Activated CD4-positive, alpha-beta T cell treated with anti-CD3 and anti-CD28 coated beads for 24 hours (primary cell): ENCODE data around the gene FAF1.
"Not testable (repeated sequence)": the region's sequence is repeated elsewhere in the genome, so short reads cannot be mapped to it uniquely, and the experiment has no call there.

Experiments used
- DNase-seq, 2 donors: peaks; one replicate each; pipeline ENCODE4 v3.0.0-alpha.2; 2020; ENCODE audit warnings: low read depth in 2 of 2

Gene FAF1

DNA sequence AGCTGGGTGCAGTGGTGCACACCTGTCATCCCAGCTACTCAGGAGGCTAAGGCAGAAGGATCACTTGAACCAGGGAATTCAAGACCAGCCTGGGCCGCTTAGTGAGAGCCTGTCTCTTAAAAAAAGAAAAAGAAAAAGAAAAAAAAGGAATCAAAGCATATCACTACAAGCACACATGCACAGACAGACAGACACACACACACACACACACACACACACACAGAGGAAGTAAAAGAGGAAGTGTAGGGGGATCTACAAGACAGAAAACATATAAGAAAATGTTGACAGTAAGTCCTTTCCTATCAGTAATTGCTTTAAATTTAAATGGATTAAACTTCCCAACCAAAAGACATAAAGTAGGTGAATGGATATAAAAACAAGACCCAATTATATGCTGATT lies 180.3 kb downstream of the FAF1 start:
- no peak for DNase-seq

DNA sequence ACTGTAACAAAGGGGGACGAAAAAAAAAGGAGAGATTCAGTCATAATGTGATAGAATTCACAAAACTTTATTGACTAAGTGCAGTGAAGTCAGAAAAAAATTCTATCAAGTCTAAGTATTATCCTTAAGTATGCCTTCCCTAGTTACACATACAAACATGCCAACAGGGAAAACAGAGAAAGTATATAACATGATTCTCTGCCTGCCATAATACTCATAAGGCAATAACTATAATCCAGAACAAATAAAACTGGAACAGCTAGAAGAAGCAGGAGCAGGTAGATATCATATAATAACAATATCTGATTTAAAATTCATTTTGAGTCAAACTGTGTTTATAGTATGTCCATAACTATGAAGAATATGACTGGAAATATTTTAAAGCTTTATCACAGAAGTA lies 184.3 kb downstream of the FAF1 start:
- no peak for DNase-seq

DNA sequence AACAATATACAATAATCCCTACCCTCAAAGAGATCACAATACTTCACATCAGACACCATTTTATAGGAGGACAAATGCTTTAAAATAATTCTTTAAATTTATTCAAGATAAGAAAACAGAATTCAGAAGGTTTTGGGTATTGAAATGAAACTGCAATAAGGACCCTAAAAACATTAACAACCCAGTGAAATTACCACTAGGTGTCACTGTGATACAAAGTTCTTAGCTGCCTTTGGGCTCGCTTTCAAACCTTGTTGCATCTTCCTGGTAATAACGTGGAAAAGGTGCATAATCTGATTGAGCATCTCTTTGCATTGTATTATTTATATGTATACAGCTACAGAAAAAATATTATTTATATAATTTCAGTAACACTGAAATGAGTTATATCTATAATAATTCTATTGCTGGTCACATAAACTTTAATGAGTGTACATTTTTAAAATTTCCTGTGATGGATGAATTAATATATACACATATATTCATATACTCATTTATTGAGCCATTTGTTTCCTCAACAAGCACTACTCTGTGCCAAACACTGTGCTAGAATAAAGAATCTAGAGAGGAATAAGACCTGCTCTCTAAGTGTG lies 185.2 kb downstream of the FAF1 start:
- no peak for DNase-seq

DNA sequence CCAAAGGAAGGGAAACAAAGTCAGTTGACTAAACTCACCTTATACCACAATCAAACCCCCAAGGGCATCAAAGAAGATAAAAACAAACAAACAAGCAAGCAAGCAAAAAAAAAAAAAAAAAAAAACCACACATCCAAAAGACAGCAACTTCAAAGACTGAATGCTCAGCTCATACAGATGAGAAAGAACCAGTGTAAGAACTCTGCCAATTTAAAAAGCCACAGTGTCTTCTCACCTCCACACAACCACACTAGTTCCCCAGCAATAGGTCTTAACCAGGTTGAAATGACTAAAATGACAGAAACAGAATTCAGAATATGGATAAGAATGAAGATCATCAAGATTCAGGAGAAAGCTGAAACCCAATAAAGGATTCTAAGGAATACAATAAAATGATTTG lies 193.4 kb downstream of the FAF1 start:
- no peak for DNase-seq

DNA sequence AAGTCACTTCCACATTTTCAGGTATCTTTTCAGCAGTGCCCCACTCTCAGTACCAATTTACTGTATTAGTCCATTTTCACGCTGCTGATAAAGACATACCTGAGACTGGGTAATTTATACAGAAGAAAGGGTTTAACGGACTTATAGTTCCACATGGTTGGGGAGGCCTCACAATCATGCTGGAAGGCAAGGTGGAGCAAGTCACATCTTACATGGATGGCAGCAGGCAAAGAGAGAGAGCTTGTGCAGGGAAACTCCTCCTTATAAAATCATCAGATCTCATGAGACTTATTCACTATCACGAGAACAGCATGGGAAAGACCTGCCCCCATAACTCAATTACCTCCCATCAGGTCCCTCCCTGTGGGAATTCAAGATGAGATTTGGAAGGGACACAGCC lies 203.5 kb downstream of the FAF1 start:
- not testable (repeated sequence) for DNase-seq

DNA sequence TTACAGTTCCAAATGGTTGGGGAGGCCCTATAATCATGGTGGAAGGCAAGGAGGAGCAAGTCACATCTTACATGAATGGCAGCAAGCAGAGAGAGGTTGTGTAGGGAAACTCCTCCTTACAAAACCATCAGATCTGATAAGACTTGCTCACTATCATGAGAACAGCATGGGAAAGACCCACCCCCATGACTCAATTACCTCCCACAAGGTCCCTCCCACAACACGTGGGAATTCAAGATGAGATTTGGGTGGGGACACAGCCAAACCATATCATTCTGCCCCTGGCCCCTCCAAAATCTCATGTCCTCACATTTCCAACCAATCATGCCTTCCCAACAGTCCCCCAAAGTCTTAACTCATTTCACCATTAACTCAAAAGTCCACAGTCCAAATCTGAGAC lies 205.3 kb downstream of the FAF1 start:
- not testable (repeated sequence) for DNase-seq

DNA sequence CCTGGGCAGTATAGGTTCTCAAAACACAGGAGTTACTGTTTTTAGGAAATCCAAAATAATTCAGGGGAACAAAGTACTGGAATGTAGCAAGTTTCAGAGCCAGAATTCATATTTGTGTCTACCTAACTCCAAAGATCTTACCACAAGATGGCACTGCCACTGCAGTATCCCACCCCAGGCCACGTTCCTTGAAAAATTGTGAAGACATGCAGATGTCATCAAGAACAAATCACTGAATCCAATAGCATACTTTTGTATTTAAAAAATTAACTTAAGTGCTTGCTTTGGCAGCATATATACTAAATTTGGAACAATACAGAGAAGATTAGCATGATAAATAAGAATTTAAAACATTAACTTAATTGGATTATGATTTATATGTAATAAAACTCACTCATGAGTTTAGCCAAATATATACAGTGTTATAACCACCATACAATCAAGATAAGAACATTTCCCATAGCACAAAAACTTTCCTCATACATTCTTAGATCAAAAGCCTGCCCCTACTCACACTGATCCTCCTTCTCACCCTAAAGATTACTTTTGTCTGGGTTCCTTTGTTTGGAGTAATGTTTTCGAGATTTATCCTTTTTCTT lies 209.9 kb downstream of the FAF1 start:
- DNase-seq = no peak

DNA sequence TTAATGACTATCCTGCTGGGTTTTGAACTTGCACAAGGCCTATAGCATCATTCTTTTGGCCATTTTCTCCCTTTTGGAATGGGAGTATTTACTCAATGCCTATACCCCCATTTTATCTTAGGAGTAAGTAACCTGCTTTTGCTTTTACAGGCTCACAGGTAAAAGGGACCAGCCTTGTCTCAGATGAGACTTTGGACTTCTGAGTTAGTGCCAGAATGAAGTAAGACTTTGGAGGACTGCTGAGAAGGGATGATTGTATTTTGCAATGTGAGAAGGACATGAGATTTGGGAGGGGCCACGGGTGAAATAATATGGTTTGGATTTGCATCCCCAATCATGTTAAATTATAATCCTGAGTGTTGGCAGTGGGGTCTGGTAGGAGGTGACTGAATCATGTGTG lies 212.7 kb downstream of the FAF1 start:
- no peak for DNase-seq

DNA sequence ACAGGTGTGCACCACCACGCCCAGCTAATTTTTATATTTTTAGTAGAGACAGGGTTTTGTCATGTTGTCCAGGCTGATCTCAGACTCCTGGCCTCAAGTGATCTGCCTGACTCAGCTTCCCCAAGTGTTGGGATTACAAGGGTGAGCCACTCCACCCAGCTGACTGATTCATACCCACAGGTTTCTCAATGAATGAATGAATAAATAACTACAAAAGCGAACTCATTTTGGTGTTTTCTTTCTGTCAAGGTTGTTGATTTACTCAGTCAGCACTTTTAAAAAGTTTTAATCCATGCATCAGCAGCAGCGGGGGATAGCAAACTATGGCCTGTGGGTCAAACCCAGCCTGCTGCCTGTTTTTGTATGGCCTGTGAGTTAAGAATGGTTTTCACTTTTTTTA lies 217.5 kb downstream of the FAF1 start:
- DNase-seq = no peak

DNA sequence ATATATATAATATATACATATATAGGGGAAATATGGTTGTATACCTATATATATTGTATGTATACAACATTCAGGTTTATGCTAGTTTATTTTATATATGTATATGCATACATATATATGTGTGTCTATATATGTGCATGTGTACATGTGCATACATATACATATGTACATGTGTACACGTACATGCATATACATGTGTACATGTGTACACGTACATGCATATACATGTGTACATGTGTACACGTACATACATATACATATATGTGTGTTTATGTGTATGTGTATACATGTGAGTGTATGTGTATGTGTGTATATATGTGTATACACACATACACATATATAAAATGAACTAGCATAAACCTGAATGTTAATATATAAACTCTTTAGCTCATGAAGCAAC lies 220.9 kb downstream of the FAF1 start:
- DNase-seq = no peak

DNA sequence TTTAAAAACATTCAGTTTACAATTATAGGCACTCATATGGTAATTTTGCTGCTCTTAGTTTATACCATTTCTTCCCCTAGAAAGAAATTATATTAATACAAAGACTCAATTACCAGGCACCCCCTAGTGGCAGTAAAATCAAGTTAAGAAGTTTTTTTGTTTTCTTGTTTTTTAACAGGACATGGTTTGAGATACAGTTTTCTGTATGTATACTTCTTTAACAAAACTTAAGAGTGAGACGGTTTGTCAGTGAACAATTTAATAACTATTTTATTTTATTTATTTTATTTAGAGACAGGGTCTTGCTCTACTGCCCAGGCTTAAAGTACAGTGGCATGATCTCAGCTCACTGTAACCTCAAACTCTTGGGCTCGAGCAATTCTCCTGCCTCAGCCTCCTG lies 224.6 kb downstream of the FAF1 start:
- DNase-seq = no peak

DNA sequence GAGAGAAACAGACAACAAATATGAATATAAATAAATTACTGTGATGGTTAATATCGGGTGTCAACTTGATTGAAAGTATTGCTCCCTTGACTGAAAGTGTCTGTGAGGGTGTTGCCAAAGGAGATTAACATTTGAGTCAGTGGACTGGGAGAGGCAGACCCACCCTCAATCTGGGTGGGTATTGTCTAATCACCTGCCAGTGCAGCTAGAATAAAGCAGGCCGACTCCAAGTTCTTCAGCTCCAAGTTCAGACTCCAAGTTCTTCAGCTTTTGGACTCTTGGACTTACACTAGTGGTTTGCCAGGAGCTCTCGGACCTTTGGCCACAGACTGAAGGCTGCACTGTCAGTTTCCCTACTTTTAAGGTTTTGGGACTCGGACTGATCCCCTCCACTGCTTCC lies 232.5 kb downstream of the FAF1 start:
- not testable (repeated sequence) for DNase-seq

DNA sequence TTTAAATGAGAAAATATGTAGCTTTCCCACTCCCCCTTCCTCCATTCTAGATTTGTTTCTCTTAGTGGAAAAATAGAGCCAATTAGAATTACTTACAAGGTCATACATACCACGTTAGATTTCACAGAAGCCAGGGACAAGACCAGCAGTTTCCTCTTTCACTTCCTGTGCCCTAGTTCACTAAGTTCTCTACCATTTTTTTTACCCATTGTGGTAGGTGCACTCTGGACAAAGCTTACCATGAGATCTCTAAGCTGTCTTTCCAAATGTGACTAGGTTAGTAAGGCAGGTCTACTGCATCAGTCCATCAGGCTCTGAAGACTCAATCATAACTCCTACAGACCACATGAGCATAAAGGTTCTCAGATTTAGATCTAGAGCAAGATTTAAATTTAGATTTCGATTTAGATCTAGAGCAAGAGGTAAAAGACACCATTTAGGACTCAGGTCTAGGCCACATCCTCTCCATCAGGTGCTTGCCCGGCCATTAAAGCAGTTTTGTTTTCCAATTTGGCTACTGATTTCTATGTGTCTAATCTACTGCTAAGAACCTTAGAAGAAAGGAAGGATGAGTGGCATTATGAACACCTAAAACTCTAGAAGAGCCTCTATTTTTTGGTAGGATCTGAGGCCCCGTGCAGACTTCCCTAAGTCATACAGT lies 235.3 kb downstream of the FAF1 start:
- DNase-seq = no peak

DNA sequence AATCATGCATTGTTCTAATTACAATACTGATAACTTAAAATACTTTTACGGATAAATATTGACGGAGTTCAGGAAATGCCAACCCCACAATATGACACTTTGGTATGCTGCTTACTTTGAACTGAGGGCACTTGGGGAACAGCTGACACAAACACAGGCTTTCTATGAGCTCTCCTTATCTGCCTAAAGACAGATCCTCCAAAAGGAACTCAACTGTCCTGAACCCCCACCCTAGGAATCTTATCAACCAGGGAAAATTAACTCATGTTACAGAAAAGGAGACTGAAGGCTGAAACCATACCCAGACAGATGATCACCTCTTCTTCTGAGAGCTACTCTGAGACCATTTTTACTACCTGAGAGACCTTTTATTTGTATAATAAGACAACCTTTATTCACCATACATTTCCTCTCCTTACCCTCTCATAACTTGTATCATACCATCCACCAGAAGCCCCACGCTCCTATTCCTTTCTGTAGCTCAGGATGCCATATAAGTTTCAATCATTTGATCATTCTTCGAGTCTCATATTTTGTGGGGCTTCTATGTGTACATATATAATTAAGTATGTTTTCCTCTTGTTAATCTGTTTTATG lies 239.5 kb downstream of the FAF1 start:
- DNase-seq = no peak

DNA sequence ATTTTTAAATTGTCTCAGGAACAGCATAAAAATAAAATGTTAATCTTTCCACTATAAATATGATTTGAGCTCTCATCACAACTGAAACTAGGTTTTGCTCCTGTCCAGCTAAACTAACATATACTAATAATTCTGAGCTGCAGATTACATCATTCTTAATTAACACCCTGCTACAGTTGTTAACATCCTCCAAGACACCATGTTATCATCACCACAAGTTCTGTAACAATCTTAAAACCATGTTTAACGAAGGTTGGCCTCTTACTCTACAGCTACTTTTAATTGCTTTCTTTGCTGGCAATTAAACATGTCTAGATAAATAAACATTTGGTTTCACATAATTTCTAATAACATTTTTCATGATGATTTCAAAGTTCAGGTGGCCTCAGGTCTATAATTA lies 240.9 kb downstream of the FAF1 start:
- DNase-seq = no peak

DNA sequence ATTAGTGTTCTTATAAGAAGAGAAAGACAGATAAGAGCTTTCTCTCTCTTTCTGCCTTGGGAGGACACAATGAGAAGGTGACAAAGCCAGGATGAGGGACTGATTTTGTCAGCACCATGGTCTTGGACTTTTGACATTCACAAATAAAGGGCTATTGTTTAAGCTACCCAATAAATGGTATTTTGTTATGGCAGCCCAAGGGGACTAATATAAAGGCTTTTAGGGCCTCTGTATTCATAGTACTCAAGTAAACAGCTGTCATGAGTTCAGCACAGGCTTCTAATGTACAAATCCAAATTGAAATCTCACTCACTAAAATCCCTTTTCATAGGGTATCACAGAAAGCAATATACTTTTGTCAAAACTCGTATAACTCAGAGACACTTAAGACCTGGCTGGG lies 242.7 kb downstream of the FAF1 start:
- DNase-seq = no peak

DNA sequence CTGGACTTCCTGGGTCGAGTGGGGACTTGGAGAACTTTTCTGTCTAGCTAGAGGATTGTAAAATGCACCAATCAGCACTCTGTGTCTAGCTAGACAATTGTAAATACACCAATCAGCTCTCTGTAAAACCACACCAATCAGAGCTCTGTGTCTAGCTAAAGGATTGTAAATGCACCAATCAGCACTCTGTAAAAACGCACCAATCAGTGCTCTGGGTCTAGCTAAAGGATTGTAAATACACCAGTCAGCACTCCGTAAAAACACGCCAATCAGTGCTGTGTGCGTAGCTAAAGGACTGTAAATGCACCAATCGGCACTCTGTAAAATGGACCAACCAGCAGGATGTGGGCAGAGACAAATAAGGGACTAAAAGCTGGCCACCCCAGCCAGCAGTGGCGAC lies 243.6 kb downstream of the FAF1 start:
- not testable (repeated sequence) for DNase-seq

DNA sequence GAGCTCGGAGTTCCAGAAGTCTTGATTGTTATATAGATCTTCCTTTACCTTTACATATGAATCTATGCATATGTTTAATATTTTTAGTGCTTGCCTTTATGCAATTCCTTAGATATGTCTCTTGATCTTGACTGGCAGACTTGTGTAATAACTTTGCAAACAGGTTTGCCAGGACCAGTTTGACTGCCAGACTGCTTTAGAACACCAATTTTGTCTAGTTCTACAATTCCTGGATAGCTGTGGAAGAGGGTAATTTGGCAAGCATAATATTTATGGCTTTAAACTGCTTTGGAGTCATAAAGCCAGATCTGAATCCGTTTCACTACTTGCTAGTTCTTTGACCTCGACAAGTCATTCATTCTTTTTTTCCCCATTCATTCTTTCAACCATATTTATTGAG lies 250.0 kb downstream of the FAF1 start:
- DNase-seq = no peak

DNA sequence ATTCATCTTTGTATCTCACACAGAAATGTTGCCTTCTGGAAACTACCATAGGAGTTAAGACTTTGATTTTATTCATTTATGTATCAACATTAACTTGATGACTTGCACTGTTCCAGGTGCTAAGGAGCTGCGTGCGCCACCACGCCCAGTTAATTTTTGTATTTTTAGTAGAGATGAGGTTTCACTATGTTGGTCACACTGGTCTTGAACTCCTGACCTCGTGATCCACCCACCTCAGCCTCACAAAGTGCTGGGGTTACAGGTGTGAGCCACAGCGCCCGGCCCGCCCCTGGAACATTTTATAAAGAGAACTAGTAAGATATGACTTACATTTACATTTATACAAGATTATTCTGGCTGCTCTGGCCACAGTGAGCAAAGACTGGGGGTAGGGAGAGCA lies 252.2 kb downstream of the FAF1 start:
- DNase-seq = no peak

DNA sequence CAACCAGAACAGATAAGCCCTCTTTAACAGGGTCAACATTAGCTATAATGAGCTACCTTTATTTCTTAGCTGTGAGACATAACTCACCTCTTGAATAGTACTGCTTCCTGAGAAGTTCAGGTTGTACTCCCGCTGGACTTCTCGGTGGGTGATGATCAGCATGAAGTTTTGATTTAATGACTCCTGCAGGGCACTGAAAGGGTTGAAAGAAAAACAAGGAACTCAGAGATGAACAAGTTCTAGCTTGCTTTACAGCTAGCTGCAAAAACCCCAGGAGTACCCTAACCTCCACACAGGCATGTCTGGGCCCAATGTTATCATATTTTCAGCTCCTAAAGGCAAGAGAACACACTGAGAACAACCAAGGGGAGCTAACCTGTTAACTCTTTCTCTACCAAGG lies 254.4 kb downstream of the FAF1 start:
- no peak for DNase-seq

DNA sequence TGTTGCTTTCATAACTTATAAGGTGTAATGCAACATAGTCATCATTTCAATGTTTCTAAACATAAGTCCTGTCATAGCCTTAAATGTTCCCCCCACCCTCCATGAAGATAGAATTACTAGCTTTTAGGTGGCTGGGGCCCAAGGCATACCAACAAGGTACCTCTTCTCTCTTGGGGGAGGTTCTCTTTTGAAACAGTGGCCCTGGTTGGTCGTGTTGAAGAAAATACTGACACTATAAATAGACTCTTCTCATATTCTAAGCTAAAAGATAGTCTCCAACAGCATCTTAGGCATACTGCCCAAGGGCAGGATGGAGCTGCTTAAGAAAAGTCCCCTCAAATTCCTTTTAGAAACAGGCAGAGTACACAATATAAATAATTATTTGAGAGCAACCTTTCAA lies 255.0 kb downstream of the FAF1 start:
- DNase-seq = no peak

DNA sequence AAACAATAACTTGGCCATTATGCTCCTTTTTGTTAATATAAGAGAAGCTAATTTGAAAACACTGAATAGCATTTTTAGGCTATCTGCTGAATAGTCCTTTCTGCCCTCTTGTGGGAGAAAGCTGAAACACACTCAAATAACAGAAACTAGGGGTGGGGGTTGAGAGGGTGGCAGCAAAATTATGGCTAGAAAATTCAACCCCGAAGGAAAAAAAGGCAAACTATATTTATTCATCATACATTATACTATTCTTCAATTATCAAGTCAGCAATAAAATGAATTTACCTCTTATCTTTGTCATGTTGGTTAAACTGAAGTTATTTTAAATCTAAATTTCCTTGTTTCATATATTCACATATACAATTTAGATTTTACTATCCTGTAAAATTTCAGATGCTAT lies 255.9 kb downstream of the FAF1 start:
- DNase-seq = no peak

DNA sequence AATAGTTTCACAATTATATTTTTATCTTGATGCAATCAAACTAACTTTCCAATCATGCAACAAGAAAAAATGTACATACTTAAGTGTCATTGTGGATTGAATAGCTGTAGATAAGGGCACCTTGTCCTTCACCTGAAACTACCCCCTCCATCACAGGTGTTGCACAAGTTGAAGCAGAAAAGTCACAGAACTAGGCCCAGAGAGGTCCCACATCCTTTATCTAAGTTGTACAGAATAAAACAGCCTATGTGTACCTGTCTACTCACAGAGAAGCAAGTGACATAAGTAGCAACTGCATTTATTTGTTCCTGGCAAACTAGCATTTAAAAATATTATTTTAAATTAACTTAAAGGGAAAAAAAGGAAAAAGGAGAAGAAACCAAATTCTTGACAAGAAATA lies 256.8 kb downstream of the FAF1 start:
- DNase-seq = no peak
